Measurements from ENCODE around the gene PRR16.

Gene PRR16

GRCh38 chr5:120734033-120734432 lies 269.9 kb downstream of the PRR16 start:
- no peak for DNase-seq (ENCODE audit: low read depth in 1 of 2, low spot score in 1 of 2)
- no peaks in the 10 kb centered on the region for H3K27me3 ChIP-seq (ENCODE audit: insufficient read depth, poor library complexity, severe bottlenecking)
- no peak overlapping the region for H3K4me3 ChIP-seq (replicated peaks; ENCODE audit: insufficient read depth, low read length)
- no peak overlapping the region for H3K27ac ChIP-seq (replicated peaks)
- no peak for TF ChIP-seq SPI1 (IDR thresholded peaks at IDR 0.05; ENCODE audit: borderline replicate concordance, low read depth)
- TF ChIP-seq GABPA (IDR thresholded peaks at IDR 0.05; ENCODE audit: low read depth): no peak
- TF ChIP-seq, protein P1, sequence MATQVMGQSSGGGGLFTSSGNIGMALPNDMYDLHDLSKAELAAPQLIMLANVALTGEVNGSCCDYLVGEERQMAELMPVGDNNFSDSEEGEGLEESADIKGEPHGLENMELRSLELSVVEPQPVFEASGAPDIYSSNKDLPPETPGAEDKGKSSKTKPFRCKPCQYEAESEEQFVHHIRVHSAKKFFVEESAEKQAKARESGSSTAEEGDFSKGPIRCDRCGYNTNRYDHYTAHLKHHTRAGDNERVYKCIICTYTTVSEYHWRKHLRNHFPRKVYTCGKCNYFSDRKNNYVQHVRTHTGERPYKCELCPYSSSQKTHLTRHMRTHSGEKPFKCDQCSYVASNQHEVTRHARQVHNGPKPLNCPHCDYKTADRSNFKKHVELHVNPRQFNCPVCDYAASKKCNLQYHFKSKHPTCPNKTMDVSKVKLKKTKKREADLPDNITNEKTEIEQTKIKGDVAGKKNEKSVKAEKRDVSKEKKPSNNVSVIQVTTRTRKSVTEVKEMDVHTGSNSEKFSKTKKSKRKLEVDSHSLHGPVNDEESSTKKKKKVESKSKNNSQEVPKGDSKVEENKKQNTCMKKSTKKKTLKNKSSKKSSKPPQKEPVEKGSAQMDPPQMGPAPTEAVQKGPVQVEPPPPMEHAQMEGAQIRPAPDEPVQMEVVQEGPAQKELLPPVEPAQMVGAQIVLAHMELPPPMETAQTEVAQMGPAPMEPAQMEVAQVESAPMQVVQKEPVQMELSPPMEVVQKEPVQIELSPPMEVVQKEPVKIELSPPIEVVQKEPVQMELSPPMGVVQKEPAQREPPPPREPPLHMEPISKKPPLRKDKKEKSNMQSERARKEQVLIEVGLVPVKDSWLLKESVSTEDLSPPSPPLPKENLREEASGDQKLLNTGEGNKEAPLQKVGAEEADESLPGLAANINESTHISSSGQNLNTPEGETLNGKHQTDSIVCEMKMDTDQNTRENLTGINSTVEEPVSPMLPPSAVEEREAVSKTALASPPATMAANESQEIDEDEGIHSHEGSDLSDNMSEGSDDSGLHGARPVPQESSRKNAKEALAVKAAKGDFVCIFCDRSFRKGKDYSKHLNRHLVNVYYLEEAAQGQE (IDR thresholded peaks at IDR 0.05; ENCODE audit: insufficient replicate concordance, low read depth): no peak
- TF ChIP-seq POLR2AphosphoS5 (IDR thresholded peaks at IDR 0.05; ENCODE audit: low read depth): no peak
- TF ChIP-seq, protein P2, sequence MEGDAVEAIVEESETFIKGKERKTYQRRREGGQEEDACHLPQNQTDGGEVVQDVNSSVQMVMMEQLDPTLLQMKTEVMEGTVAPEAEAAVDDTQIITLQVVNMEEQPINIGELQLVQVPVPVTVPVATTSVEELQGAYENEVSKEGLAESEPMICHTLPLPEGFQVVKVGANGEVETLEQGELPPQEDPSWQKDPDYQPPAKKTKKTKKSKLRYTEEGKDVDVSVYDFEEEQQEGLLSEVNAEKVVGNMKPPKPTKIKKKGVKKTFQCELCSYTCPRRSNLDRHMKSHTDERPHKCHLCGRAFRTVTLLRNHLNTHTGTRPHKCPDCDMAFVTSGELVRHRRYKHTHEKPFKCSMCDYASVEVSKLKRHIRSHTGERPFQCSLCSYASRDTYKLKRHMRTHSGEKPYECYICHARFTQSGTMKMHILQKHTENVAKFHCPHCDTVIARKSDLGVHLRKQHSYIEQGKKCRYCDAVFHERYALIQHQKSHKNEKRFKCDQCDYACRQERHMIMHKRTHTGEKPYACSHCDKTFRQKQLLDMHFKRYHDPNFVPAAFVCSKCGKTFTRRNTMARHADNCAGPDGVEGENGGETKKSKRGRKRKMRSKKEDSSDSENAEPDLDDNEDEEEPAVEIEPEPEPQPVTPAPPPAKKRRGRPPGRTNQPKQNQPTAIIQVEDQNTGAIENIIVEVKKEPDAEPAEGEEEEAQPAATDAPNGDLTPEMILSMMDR (IDR thresholded peaks at IDR 0.05; ENCODE audit: insufficient read depth, low read length): no peak

- H3K27me3 ChIP-seq (ENCODE audit: insufficient read depth, poor library complexity, severe bottlenecking): no peaks in the 10 kb centered on the region
- TF ChIP-seq, protein P1 (IDR thresholded peaks at IDR 0.05; ENCODE audit: insufficient replicate concordance, low read depth): no peak
- TF ChIP-seq POLR2AphosphoS5 (IDR thresholded peaks at IDR 0.05; ENCODE audit: low read depth) (no peak), SPI1 (IDR thresholded peaks at IDR 0.05; ENCODE audit: borderline replicate concordance, low read depth) (no peak), GABPA (IDR thresholded peaks at IDR 0.05; ENCODE audit: low read depth) (no peak)
- TF ChIP-seq, protein P2 (IDR thresholded peaks at IDR 0.05; ENCODE audit: insufficient read depth, low read length): no peak
- H3K27ac ChIP-seq (replicated peaks): no peak overlapping the region
- no peak overlapping the region for H3K4me3 ChIP-seq (replicated peaks; ENCODE audit: insufficient read depth, low read length)
- no peak for DNase-seq (ENCODE audit: low read depth in 1 of 2, low spot score in 1 of 2)
Observed at GRCh38 chr5:120735076-120735475, 271.0 kb downstream of the PRR16 start.
